Fibroblast of lung (primary cell): Measurements from ENCODE around the gene CCR3. TPM values are rescaled to one million over a fixed set of nuclear protein-coding genes. Genes with fewer than 3 reads are reported as not detected.
A peak's percentile ranks its signal among the peaks of the same experiment; 100 is the strongest.

Source experiments
- DNase-seq, 2 donors: peaks; one replicate each; pipeline versions ENCODE4 v3.0.0 to v3.0.0-alpha.2; 2010; ENCODE audit warnings: low read depth in 2 of 2
- H2AFZ ChIP-seq: 2 replicates; pipeline ENCODE4 v1.5.1; 2012; ENCODE audit warnings: low read length, control low read depth, inconsistent platforms
- H3K27ac ChIP-seq: 2 replicates; pipeline ENCODE4 v1.5.1; 2011; ENCODE audit warnings: low read length, control low read depth; ENCODE audit not compliant: insufficient read depth
- H3K27me3 ChIP-seq: 2 replicates; pipeline ENCODE4 v1.5.1; 2011; ENCODE audit warnings: mild to moderate bottlenecking, low read length; ENCODE audit not compliant: control insufficient read depth, insufficient read depth
- H3K36me3 ChIP-seq: 2 replicates; pipeline ENCODE4 v1.5.1; 2011; ENCODE audit warnings: low read length; ENCODE audit not compliant: control insufficient read depth, insufficient read depth
- H3K4me1 ChIP-seq: 2 replicates; pipeline ENCODE4 v1.5.1; 2011; ENCODE audit warnings: low read length; ENCODE audit not compliant: control insufficient read depth, insufficient read depth; ENCODE audit errors: extremely low read depth
- H3K4me2 ChIP-seq: 2 replicates; pipeline ENCODE4 v1.5.1; 2011; ENCODE audit warnings: low read length, control low read depth; ENCODE audit not compliant: insufficient read depth; ENCODE audit errors: extremely low read depth
- H3K4me3 ChIP-seq, 4 experiments: fragments of 200-600 bp in 1 of 4; sonication (generic) in 1 of 4; replicated peaks in 1 of 4; 2 replicates each; pipeline ENCODE4 v1.5.1; 2011 to 2016; ENCODE audit warnings: low read length in 4 of 4, low read depth in 3 of 4, mild to moderate bottlenecking in 3 of 4, control low read depth in 2 of 4, inconsistent platforms in 1 of 4, mixed read lengths in 1 of 4; ENCODE audit not compliant: insufficient read depth in 1 of 4; ENCODE audit errors: control extremely low read depth in 1 of 4
- H3K79me2 ChIP-seq: 2 replicates; pipeline ENCODE4 v1.5.1; 2012; ENCODE audit warnings: mild to moderate bottlenecking, low read length, inconsistent platforms; ENCODE audit not compliant: control insufficient read depth, insufficient read depth
- H3K9ac ChIP-seq: 2 replicates; pipeline ENCODE4 v1.5.1; 2011; ENCODE audit warnings: mild to moderate bottlenecking, low read length, control low read depth; ENCODE audit not compliant: insufficient read depth
- H3K9me3 ChIP-seq: 2 replicates; pipeline ENCODE4 v1.5.1; 2012; ENCODE audit warnings: low read depth, low read length; ENCODE audit not compliant: control insufficient read depth, insufficient read depth
- H4K20me1 ChIP-seq: 2 replicates; pipeline ENCODE4 v1.5.1; 2011; ENCODE audit warnings: low read length; ENCODE audit not compliant: control insufficient read depth, insufficient read depth; ENCODE audit errors: extremely low read depth
- EZH2 ChIP-seq: IDR thresholded peaks from 2 replicates; pipeline ENCODE4 v1.5.1; 2012; ENCODE audit warnings: low read length, control low read depth, mild to moderate bottlenecking; ENCODE audit errors: missing control alignments
- polyA plus RNA-seq, 2 donors: library from polyadenylated mRNA; depleted of rRNA in 1 of 2; stranded (reverse) in 1 of 2; unstranded in 1 of 2; fragments of >200 nt; gene quantifications; 2 replicates each; pipeline ENCODE4 v1.2.1, GENCODE V29; 2011 to 2012; ENCODE audit warnings: missing spikeins in 1 of 2
- total RNA-seq: library from RNA; depleted of rRNA; stranded (reverse); fragments of >200 nt; gene quantifications from 2 replicates; pipeline ENCODE4 v1.2.1, GENCODE V29; 2014
- TF ChIP-seq, protein P1 (sequence below), 2 donors: IDR thresholded peaks in 1 of 2; conservative IDR thresholded peaks in 1 of 2; 1 replicate in 1 of 2; 2 replicates in 1 of 2; pipeline ENCODE4 v1.5.1; 2011 to 2012; ENCODE audit warnings: low read length in 2 of 2, control low read depth in 1 of 2, inconsistent platforms in 1 of 2, low read depth in 1 of 2, mild to moderate bottlenecking in 1 of 2

CCR3 gene
- total and polyA plus RNA-seq, 2 donors (not counting 1 experiment from before 2014, with no cell fraction given), result 0.16 to 0.17 TPM

DNA sequence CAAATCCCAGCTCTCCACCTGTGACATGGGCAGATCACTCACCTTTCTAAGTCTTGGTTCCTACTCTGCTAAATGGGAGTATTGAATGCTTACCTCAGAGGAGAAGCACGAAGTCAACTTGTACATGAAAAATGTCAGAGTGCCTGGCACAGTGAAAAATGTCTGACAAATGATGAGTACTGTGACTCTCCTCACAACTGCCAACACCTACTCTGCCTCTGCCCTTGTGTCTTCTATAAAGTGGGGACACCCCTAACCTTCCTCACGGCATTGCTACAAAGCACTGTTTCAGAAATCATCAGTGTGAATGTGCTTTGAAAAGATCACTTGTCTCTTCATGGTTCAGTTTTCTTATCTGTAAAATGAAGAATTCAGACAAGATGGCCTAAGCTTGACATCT is 33.2 kb upstream of the CCR3 start:
- H2AFZ ChIP-seq, result no peak overlapping the region
- H3K4me2 ChIP-seq, result no peak overlapping the region
- no peaks in the 10 kb centered on the region for H3K36me3 ChIP-seq
- no peaks in the 10 kb centered on the region for H4K20me1 ChIP-seq
- no peak overlapping the region for H3K9ac ChIP-seq
- no peak overlapping the region for H3K4me3 ChIP-seq
- H3K27me3 ChIP-seq, result no peaks in the 10 kb centered on the region
- H3K79me2 ChIP-seq, result no peaks in the 10 kb centered on the region
- TF ChIP-seq, protein P1, sequence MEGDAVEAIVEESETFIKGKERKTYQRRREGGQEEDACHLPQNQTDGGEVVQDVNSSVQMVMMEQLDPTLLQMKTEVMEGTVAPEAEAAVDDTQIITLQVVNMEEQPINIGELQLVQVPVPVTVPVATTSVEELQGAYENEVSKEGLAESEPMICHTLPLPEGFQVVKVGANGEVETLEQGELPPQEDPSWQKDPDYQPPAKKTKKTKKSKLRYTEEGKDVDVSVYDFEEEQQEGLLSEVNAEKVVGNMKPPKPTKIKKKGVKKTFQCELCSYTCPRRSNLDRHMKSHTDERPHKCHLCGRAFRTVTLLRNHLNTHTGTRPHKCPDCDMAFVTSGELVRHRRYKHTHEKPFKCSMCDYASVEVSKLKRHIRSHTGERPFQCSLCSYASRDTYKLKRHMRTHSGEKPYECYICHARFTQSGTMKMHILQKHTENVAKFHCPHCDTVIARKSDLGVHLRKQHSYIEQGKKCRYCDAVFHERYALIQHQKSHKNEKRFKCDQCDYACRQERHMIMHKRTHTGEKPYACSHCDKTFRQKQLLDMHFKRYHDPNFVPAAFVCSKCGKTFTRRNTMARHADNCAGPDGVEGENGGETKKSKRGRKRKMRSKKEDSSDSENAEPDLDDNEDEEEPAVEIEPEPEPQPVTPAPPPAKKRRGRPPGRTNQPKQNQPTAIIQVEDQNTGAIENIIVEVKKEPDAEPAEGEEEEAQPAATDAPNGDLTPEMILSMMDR (conservative IDR thresholded peaks at IDR 0.05 in 1 of 2, IDR thresholded peaks at IDR 0.05 in 1 of 2; ENCODE audit: low read depth in 1 of 2, low read length in 2 of 2), result no peak
- TF ChIP-seq EZH2, result no peak
- no peaks in the 10 kb centered on the region for H3K4me1 ChIP-seq
- DNase-seq, result no peak
- H3K27ac ChIP-seq, result no peak overlapping the region
- H3K9me3 ChIP-seq, result no peaks in the 10 kb centered on the region

GRCh38 chr3:46209746-46210470 is 32.4 kb upstream of the CCR3 start:
- Histone ChIP-seq H3K4me1 (no peaks in the 10 kb centered on the region), H3K4me3 (no peak overlapping the region)
- DNase-seq, result peak in 1 of 2 donors; percentile 11

GRCh38 chr3:46212101-46212500 is 30.2 kb upstream of the CCR3 start:
- H3K79me2 ChIP-seq, result no peaks in the 10 kb centered on the region
- H4K20me1 ChIP-seq, result no peaks in the 10 kb centered on the region
- H3K4me3 ChIP-seq, result no peak overlapping the region
- no peak for TF ChIP-seq EZH2
- TF ChIP-seq, protein P1 (conservative IDR thresholded peaks at IDR 0.05 in 1 of 2, IDR thresholded peaks at IDR 0.05 in 1 of 2; ENCODE audit: low read depth in 1 of 2, low read length in 2 of 2), result no peak
- no peak for DNase-seq
- H3K9me3 ChIP-seq, result no peaks in the 10 kb centered on the region
- no peak overlapping the region for H3K9ac ChIP-seq
- H3K27me3 ChIP-seq, result no peaks in the 10 kb centered on the region
- peaks cover 4% of the 10 kb centered on the region for H3K4me1 ChIP-seq
- no peak overlapping the region for H2AFZ ChIP-seq
- H3K36me3 ChIP-seq, result no peaks in the 10 kb centered on the region
- no peak overlapping the region for H3K27ac ChIP-seq
- H3K4me2 ChIP-seq, result no peak overlapping the region

More at GRCh38 chr3:46209746-46210470, 32.4 kb upstream of the CCR3 start:
- Histone ChIP-seq H3K79me2 (no peaks in the 10 kb centered on the region), H3K9me3 (no peaks in the 10 kb centered on the region), H3K27me3 (no peaks in the 10 kb centered on the region), H3K4me2 (no peak overlapping the region), H2AFZ (no peak overlapping the region), H3K9ac (no peak overlapping the region), H3K27ac (no peak overlapping the region), H3K36me3 (no peaks in the 10 kb centered on the region), H4K20me1 (no peaks in the 10 kb centered on the region)
- TF ChIP-seq, protein P1 (conservative IDR thresholded peaks at IDR 0.05 in 1 of 2, IDR thresholded peaks at IDR 0.05 in 1 of 2; ENCODE audit: low read depth in 1 of 2, low read length in 2 of 2), result no peak
- TF ChIP-seq EZH2, result no peak
